Activated effector memory CD4-positive, alpha-beta T cell treated with Interleukin-2 at 50 U/mL for 16 hours (primary cell): ENCODE results near the gene LRR1.
"Not testable (repeated sequence)": the region's sequence is repeated elsewhere in the genome, so short reads cannot be mapped to it uniquely, and the experiment has no call there.

Experiments
- DNase-seq: peaks from one replicate; pipeline ENCODE4 v3.0.0-alpha.2; 2020

Gene LRR1

GRCh38 chr14:49634547-49635334 is 36.0 kb downstream of the LRR1 start, which contains the start of gene DNAAF2:
Gene DNAAF2, minus strand, starts transcription at chr14:49635244. Its CDS starts 95 bp downstream, at chr14:49635149.
- peak; percentile 53 for DNase-seq

- DNase-seq, result no peak
Observed at GRCh38 chr14:49636866-49637265, 38.1 kb downstream of the LRR1 start.

- DNase-seq, result no peak
Observed at GRCh38 chr14:49637534-49638078, 38.9 kb downstream of the LRR1 start.

GRCh38 chr14:49640540-49641417 is 42.0 kb downstream of the LRR1 start:
- DNase-seq, result no peak

- DNase-seq, result no peak
Observed at GRCh38 chr14:49641697-49642129, 43.0 kb downstream of the LRR1 start.

GRCh38 chr14:49642163-49642562 is 43.4 kb downstream of the LRR1 start:
- no peak for DNase-seq

- DNase-seq, result no peak
Observed at GRCh38 chr14:49653508-49653907, 54.8 kb downstream of the LRR1 start.

- no peak for DNase-seq
Observed at GRCh38 chr14:49654511-49654910, 55.8 kb downstream of the LRR1 start.

- DNase-seq, result not testable (repeated sequence)
Observed at GRCh38 chr14:49657500-49657899, 58.8 kb downstream of the LRR1 start.

- DNase-seq, result no peak
Observed at GRCh38 chr14:49659526-49660455, 61.1 kb downstream of the LRR1 start.
